DMS79 treated with DMSO at 0.1 percent for 48 hours (cell line): ENCODE results near the gene ZNF606.
"Not testable (repeated sequence)": the region's sequence is repeated elsewhere in the genome, so short reads cannot be mapped to it uniquely, and the experiment has no call there.

ENCODE experiments used
- DNase-seq: peaks from one replicate; lab custom pipeline; 2025; lab: John Stamatoyannopoulos, UW

Gene ZNF606

GRCh38 chr19:58009666-58010301 is 7.2 kb upstream of the ZNF606 start:
- DNase-seq: peak; percentile 87

DNA sequence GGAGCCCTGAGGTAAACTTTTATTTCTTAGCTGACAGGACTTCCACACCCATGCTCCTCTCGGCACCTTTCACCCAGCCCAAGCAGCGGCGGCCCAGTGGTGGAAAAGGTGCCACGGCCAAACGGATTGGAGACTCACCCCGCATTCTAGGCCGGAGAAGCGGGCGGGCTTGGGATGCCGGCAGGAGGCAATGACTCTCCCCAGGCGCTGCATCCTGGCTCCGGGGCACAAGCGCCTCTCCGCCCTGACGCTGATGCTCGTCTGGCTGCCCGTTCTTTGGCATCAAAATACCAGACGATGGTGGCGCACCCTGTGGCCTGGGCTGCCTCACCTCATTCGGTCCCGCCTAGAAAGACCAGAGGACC is 6.7 kb upstream of the ZNF606 start:
- DNase-seq: no peak

DNA sequence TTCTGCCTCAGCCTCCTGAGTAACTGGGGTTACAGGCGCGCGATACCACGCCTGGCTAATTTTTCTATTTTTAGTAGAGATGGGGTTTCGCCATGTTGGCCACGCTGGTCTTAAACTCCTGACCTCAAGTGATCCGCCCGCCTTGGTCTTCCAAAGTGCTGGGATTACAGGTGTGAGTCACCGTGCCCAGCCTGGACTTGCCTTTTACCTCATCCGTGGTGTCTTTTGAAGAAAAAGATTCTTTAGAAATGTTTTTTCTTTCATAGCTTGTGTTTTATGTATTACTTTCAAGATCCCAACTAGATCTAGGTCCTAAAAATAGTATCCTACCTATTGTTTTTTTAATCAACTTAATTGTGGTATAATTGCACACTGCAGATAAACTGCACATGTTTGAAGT is 6.3 kb upstream of the ZNF606 start:
- not testable (repeated sequence) for DNase-seq

- no peak for DNase-seq
These were observed 4.7 kb upstream of the ZNF606 start for GRCh38 chr19:58007285-58007684.

GRCh38 chr19:58003174-58003828 is 681 bp upstream of the ZNF606 start:
- DNase-seq: no peak

DNA sequence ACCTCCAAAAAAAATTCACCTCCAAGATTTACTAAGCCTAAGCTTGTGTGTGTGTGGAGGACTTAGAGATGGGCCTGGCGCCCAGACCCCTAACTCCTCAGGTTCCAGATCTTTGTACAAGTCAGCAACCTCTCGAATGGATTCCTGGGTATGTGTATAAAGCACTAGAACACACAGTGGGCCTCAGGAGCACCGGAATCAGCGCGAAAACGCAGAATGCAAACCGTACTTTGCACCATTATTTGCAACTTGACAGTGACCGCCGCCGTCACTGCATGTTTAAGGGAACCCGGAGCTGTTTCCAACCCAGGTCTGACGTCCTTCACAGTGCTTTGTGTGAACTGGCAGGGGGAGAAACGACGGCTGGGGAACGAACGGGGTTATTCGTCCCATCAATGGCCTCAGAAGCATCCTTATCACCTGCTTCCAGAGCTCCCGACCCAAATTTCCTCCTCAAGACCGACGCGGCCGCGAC is 688 bp downstream of the ZNF606 start:
- peak; percentile 25 for DNase-seq

GRCh38 chr19:58000677-58001076 is 1.9 kb downstream of the ZNF606 start:
- no peak for DNase-seq

DNA sequence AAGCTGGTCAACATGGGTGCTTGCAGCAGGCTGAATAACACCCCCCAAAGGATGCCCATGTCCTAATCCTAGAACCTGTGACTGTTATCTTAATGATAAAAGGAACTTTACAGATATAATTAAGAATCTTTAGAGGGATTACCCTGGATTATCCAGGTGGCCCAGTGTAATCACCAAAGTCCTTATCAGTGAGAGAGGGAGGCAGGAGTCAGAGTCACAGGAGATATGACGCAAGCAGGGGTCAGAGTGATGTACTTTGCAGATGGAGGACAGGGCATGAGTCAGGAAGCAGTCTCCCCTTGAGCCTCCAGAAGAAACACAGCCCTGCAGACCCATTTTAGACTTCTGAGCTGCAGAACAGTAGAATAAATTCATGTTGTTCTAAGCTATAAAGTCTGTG is 9.8 kb downstream of the ZNF606 start:
- no peak for DNase-seq

DNA sequence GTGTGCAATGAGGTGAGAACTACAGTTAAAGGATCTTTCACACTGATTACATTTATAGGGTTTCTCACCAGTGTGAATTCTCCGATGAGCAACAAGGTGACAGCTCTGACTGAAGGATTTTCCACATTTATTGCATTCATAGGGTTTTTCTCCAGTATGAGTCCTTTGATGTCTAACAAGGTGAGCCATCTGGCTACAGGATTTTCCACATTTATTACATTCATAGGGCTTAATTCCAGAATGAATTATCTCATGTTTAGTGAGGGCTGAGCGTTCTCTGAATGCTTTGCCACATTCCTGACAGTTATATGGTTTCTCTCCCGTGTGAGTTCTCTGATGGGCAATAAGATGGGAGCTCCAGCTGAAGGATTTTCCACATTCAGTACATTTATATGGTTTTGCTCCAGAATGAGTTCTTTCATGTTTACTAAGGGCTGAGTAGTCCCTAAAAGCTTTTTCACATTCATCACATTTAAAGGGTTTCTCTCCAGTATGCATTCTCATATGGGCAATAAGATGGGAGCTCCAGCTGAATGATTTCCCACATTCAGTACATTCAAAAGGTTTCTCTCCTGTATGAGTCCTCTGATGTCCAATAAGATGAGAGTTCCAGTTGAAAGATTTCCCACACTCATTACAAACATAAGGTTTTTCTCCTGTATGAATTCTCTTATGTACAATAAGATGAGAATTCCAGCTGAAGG is 23.9 kb downstream of the ZNF606 start:
- DNase-seq: no peak

- DNase-seq: no peak
These were observed 28.2 kb downstream of the ZNF606 start, which contains the start of gene C19orf18 for GRCh38 chr19:57974434-57974833. Gene C19orf18 (minus strand): TSS chr19:57974534. CDS start chr19:57974432, 102 bp downstream.

DNA sequence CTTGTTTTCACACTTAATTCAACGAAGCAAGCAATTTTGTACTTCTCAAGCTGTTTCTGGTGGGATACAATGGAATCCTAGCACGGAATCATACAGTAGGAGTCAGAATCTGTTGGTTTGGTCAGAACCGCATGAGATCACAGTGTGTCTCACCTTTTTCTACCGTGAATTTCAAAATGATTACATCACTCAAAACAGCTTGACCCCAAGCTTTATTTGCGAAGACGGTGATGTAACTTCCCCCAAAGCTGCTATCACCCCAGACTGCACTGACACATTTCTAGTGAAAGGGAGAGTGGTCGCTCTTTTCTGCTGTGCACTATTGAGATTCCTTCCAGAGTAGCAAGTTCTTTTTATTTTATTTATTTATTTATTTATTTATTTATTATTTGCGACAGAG is 37.9 kb downstream of the ZNF606 start:
- no peak for DNase-seq

DNA sequence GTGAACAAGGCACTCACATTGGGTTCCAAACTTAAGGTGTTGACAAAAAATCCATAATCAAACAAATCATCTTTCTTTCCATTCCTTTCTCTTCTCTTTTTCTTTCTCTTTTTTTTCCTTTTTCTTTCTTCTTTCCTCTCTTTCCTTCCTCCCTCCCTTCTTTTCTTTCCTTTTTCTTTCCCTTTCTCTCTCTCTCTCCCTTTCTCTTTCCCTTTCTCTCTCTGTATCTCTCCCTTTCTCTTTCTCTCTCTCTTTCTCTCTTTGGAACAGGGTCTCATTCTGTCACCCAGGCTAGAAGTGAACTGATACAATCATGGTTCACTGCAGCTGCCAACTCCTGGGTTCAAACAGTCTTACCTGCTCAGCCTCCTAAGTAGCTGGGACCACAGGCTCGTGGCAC is 40.8 kb downstream of the ZNF606 start:
- no peak for DNase-seq

GRCh38 chr19:57954996-57955395 is 47.6 kb downstream of the ZNF606 start:
- DNase-seq: no peak

DNA sequence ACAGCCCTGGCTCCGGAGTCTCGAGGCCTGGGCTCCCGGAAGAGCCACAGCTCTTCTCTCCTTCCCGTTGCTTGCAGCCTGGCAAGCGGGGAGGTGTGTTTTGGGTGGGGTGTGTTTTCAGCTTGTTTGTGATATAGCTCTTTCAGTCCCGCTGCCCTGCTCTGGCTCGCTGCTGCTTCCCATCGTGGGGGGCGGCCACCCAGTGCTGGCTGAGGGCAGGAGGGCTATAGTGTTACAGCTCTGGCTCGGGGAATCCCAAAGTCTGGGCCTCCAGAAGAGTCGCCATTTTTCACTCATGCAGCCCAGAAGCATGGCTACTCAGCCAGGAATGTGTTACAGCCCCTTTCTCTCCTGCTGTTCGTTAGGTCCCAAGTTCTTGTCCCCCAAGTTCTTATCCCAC is 52.9 kb downstream of the ZNF606 start:
- DNase-seq: no peak

DNA sequence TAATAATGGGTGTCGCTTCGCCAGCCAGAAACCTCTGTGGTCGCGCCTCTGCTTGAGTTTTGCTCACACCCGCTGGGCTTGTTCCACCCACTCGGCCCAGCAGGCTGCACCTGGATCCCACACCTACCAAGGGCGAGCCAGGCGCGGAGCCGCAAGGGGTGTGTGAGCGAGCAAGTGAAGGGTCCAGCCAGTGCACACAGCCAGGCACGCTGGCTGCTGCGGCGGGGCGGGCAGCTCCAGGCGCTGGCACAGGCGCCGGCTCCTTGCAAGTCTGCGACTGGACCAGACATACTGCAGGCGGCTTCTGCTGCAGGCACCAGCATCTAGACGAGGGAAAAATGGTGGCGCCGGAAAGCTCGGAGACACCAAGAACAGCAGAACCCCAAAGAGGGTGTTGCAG is 53.3 kb downstream of the ZNF606 start:
- DNase-seq: no peak

GRCh38 chr19:57947419-57948134 is 55.0 kb downstream of the ZNF606 start, which contains the start of gene ZNF256:
Gene ZNF256 (minus strand): TSS chr19:57947706. CDS start chr19:57947474, 232 bp downstream.
- DNase-seq: peak; percentile 90

DNA sequence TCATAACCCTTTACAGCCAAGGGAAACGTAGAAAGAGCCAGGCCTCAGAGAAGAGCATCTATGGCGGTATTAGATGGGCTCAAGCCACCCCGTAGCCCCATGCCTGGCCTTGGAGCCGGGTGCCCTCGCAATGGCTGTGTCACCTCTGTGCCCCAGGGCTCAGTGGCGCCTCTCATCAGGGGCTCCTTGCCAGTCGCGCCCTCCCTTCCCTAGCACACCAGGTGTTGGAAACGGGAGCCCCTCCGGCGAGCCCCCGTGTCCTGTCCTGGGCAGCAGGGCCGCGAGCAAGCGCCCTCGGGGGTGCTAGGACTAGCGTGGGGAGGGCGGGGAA is 55.6 kb downstream of the ZNF606 start:
- DNase-seq: no peak

GRCh38 chr19:57946316-57946715 is 56.3 kb downstream of the ZNF606 start:
- DNase-seq: no peak

DNA sequence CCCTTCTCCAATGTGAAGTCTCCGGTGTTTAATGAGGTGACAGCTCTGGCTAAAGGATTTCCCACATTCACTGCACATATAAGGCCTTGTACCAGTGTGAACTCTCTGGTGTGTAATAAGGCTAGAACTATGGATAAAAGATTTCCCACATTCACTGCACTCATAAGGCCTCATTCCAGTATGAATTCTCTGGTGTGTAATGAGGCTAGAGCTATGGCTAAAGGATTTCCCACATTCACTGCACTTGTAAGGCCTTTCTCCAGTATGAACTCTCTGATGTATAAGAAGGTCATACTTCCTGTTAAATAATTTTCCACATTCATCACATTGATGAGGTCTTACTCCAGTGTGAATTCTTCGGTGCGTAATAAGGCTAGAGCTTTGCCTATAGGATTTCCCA is 61.0 kb downstream of the ZNF606 start:
- no peak for DNase-seq

GRCh38 chr19:57935731-57936130 is 66.9 kb downstream of the ZNF606 start:
- DNase-seq: no peak

GRCh38 chr19:57934820-57935665 is 67.6 kb downstream of the ZNF606 start, which contains the start of gene ZNF418:
Gene ZNF418 (minus strand): TSS chr19:57935402. CDS start chr19:57933822, 1,580 bp downstream.
- DNase-seq: no peak
